Fibroblast of lung (primary cell): Measurements from ENCODE around the gene PGM5. TPM values are rescaled to one million over a fixed set of nuclear protein-coding genes. Genes with fewer than 3 reads are reported as not detected.

Experiments
- DNase-seq, 2 donors: peaks; one replicate each; pipeline versions ENCODE4 v3.0.0 to v3.0.0-alpha.2; 2010; ENCODE audit warnings: low read depth in 2 of 2
- H2AFZ ChIP-seq: 2 replicates; pipeline ENCODE4 v1.5.1; 2012; ENCODE audit warnings: low read length, control low read depth, inconsistent platforms
- H3K27ac ChIP-seq: 2 replicates; pipeline ENCODE4 v1.5.1; 2011; ENCODE audit warnings: low read length, control low read depth; ENCODE audit not compliant: insufficient read depth
- H3K27me3 ChIP-seq: 2 replicates; pipeline ENCODE4 v1.5.1; 2011; ENCODE audit warnings: mild to moderate bottlenecking, low read length; ENCODE audit not compliant: control insufficient read depth, insufficient read depth
- H3K36me3 ChIP-seq: 2 replicates; pipeline ENCODE4 v1.5.1; 2011; ENCODE audit warnings: low read length; ENCODE audit not compliant: control insufficient read depth, insufficient read depth
- H3K4me1 ChIP-seq: 2 replicates; pipeline ENCODE4 v1.5.1; 2011; ENCODE audit warnings: low read length; ENCODE audit not compliant: control insufficient read depth, insufficient read depth; ENCODE audit errors: extremely low read depth
- H3K4me2 ChIP-seq: 2 replicates; pipeline ENCODE4 v1.5.1; 2011; ENCODE audit warnings: low read length, control low read depth; ENCODE audit not compliant: insufficient read depth; ENCODE audit errors: extremely low read depth
- H3K4me3 ChIP-seq, 4 experiments: fragments of 200-600 bp in 1 of 4; sonication (generic) in 1 of 4; replicated peaks in 1 of 4; 2 replicates each; pipeline ENCODE4 v1.5.1; 2011 to 2016; ENCODE audit warnings: low read length in 4 of 4, low read depth in 3 of 4, mild to moderate bottlenecking in 3 of 4, control low read depth in 2 of 4, inconsistent platforms in 1 of 4, mixed read lengths in 1 of 4; ENCODE audit not compliant: insufficient read depth in 1 of 4; ENCODE audit errors: control extremely low read depth in 1 of 4
- H3K79me2 ChIP-seq: 2 replicates; pipeline ENCODE4 v1.5.1; 2012; ENCODE audit warnings: mild to moderate bottlenecking, low read length, inconsistent platforms; ENCODE audit not compliant: control insufficient read depth, insufficient read depth
- H3K9ac ChIP-seq: 2 replicates; pipeline ENCODE4 v1.5.1; 2011; ENCODE audit warnings: mild to moderate bottlenecking, low read length, control low read depth; ENCODE audit not compliant: insufficient read depth
- H3K9me3 ChIP-seq: 2 replicates; pipeline ENCODE4 v1.5.1; 2012; ENCODE audit warnings: low read depth, low read length; ENCODE audit not compliant: control insufficient read depth, insufficient read depth
- H4K20me1 ChIP-seq: 2 replicates; pipeline ENCODE4 v1.5.1; 2011; ENCODE audit warnings: low read length; ENCODE audit not compliant: control insufficient read depth, insufficient read depth; ENCODE audit errors: extremely low read depth
- EZH2 ChIP-seq: IDR thresholded peaks from 2 replicates; pipeline ENCODE4 v1.5.1; 2012; ENCODE audit warnings: low read length, control low read depth, mild to moderate bottlenecking; ENCODE audit errors: missing control alignments
- polyA plus RNA-seq, 2 donors: library from polyadenylated mRNA; depleted of rRNA in 1 of 2; stranded (reverse) in 1 of 2; unstranded in 1 of 2; fragments of >200 nt; gene quantifications; 2 replicates each; pipeline ENCODE4 v1.2.1, GENCODE V29; 2011 to 2012; ENCODE audit warnings: missing spikeins in 1 of 2
- total RNA-seq: library from RNA; depleted of rRNA; stranded (reverse); fragments of >200 nt; gene quantifications from 2 replicates; pipeline ENCODE4 v1.2.1, GENCODE V29; 2014
- TF ChIP-seq, protein P1 (sequence below), 2 donors: IDR thresholded peaks in 1 of 2; conservative IDR thresholded peaks in 1 of 2; 1 replicate in 1 of 2; 2 replicates in 1 of 2; pipeline ENCODE4 v1.5.1; 2011 to 2012; ENCODE audit warnings: low read length in 2 of 2, control low read depth in 1 of 2, inconsistent platforms in 1 of 2, low read depth in 1 of 2, mild to moderate bottlenecking in 1 of 2

Gene PGM5
- total and polyA plus RNA-seq, 2 donors (not counting 1 experiment from before 2014, with no cell fraction given) = 42.6 to 113 TPM

DNA sequence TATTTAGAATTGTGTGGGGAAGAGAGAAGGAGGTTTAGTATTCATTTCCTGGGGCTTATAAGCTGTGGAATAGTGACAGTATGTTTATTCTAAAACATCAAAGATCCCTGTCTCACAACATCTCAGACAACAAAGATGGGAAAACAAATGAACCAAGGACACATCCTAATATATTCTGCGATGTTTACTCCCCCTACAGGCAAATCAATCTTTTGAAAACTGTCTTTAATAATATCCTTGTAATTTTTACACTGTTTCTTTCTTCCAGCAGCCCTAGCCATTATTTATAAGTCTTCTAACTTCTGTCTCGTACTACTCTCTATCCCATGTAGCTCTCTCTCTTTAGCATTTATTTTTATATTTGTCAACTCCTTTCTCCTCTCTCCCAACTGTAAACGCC is 217.7 kb downstream of the PGM5 start:
- Histone ChIP-seq H3K27me3 (no peaks in the 10 kb centered on the region), H3K4me1 (no peaks in the 10 kb centered on the region), H3K4me3 (no peak overlapping the region), H3K4me2 (no peak overlapping the region), H3K79me2 (no peaks in the 10 kb centered on the region), H3K9ac (no peak overlapping the region), H2AFZ (no peak overlapping the region), H3K36me3 (no peaks in the 10 kb centered on the region), H4K20me1 (no peaks in the 10 kb centered on the region), H3K9me3 (no peaks in the 10 kb centered on the region), H3K27ac (no peak overlapping the region)
- no peak for TF ChIP-seq EZH2
- TF ChIP-seq, protein P1, sequence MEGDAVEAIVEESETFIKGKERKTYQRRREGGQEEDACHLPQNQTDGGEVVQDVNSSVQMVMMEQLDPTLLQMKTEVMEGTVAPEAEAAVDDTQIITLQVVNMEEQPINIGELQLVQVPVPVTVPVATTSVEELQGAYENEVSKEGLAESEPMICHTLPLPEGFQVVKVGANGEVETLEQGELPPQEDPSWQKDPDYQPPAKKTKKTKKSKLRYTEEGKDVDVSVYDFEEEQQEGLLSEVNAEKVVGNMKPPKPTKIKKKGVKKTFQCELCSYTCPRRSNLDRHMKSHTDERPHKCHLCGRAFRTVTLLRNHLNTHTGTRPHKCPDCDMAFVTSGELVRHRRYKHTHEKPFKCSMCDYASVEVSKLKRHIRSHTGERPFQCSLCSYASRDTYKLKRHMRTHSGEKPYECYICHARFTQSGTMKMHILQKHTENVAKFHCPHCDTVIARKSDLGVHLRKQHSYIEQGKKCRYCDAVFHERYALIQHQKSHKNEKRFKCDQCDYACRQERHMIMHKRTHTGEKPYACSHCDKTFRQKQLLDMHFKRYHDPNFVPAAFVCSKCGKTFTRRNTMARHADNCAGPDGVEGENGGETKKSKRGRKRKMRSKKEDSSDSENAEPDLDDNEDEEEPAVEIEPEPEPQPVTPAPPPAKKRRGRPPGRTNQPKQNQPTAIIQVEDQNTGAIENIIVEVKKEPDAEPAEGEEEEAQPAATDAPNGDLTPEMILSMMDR (conservative IDR thresholded peaks at IDR 0.05 in 1 of 2, IDR thresholded peaks at IDR 0.05 in 1 of 2; ENCODE audit: low read depth in 1 of 2, low read length in 2 of 2) = peak in 1 of 2 donors; percentile 32
- DNase-seq = peak in 1 of 2 donors; percentile 21

DNA sequence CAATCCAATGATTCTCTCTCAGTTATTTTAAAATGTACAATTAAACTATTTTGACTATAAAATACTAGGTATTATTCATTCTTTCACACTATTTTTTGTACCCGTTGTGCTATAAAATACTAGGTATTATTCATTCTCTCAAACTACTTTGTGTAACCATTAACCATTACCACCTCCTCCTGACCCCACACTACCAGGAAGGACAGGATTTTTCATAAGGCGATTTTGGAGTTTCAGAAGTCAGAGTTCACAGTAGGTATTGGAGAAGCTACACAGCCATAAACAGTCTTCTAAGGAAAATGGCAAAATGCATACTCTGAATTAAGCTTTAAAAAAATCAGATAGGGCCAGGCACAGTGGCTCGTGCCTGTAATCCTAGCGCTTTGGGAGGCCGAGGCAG is 219.4 kb downstream of the PGM5 start:
- Histone ChIP-seq H4K20me1 (no peaks in the 10 kb centered on the region), H3K4me2 (no peak overlapping the region), H3K4me1 (no peaks in the 10 kb centered on the region), H2AFZ (no peak overlapping the region), H3K9ac (no peak overlapping the region), H3K27ac (no peak overlapping the region), H3K27me3 (no peaks in the 10 kb centered on the region), H3K79me2 (no peaks in the 10 kb centered on the region), H3K4me3 (no peak overlapping the region), H3K9me3 (no peaks in the 10 kb centered on the region), H3K36me3 (no peaks in the 10 kb centered on the region)
- no peak for DNase-seq
- no peak for TF ChIP-seq EZH2
- TF ChIP-seq, protein P1 (conservative IDR thresholded peaks at IDR 0.05 in 1 of 2, IDR thresholded peaks at IDR 0.05 in 1 of 2; ENCODE audit: low read depth in 1 of 2, low read length in 2 of 2) = no peak

DNA sequence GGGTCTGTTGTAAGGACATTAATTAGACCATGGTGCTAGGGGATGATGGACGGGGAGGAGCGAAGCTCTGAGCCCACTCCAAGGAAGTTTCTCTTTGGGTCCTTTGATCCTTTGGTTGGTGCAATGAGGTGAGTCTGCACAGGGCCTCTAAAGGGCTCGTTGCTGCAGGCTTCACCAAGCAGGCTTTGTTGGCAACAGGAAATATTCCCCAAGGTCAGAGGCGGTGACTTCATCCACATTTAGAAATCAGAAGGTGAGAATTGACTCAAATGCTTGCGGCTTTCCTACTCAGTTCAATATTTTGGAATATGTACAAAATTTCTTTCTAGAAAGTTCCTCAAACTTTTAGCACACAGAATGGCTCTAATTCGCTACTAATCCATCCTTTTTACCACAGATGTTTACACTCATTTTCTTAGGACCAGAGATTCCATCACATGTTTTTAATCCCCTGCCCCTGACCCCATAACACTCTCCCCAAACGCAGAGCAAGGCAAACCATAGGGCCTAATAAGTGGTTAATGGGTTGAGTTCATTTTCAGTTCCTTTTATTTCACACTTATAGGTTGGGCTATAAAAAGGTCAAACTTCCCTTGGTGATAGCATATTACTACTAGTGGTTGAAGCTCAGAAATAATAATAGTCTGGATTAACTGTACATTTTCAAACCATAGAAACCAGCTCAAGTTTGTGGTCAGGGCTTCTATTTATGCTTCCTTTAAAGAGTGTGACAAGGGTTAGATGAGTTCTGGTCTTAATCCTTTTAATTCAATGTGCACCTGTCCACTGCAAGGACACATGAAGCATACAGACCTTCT is 221.6 kb downstream of the PGM5 start:
- H3K36me3 ChIP-seq = no peaks in the 10 kb centered on the region
- H4K20me1 ChIP-seq = no peaks in the 10 kb centered on the region
- no peak overlapping the region for H3K27ac ChIP-seq
- no peaks in the 10 kb centered on the region for H3K79me2 ChIP-seq
- H2AFZ ChIP-seq = no peak overlapping the region
- no peak overlapping the region for H3K4me2 ChIP-seq
- H3K9me3 ChIP-seq = no peaks in the 10 kb centered on the region
- H3K9ac ChIP-seq = no peak overlapping the region
- H3K4me1 ChIP-seq = no peaks in the 10 kb centered on the region
- no peak overlapping the region for H3K4me3 ChIP-seq
- TF ChIP-seq, protein P1 (conservative IDR thresholded peaks at IDR 0.05 in 1 of 2, IDR thresholded peaks at IDR 0.05 in 1 of 2; ENCODE audit: low read depth in 1 of 2, low read length in 2 of 2) = no peak
- no peak for TF ChIP-seq EZH2
- no peaks in the 10 kb centered on the region for H3K27me3 ChIP-seq
- DNase-seq = no peak

Other genes starting within 250 kb of the PGM5 start
- 9.2 and 15.9 TPM in 2 replicates for gene ZNG1C, start 114.6 kb upstream of the PGM5 start, total RNA-seq
- gene ZNG1C, start 114.6 kb upstream of the PGM5 start, polyA plus RNA-seq = 26.1 and 33.7 TPM in 2 replicates
- gene FOXD4L3, start 53.7 kb upstream of the PGM5 start, total RNA-seq = under 0.01 TPM in 1 of 2 replicates, not detected in the other
- gene FOXD4L3, start 53.7 kb upstream of the PGM5 start, polyA plus RNA-seq = not detected in 2 replicates
- not detected in 2 replicates for gene TMEM252, start 184.3 kb downstream of the PGM5 start, total RNA-seq
- not detected in 2 replicates for gene TMEM252, start 184.3 kb downstream of the PGM5 start, polyA plus RNA-seq